Astrocyte (in vitro differentiated cells and primary cell): ENCODE measurements around the gene CORO6. TPM values are rescaled to one million over a fixed set of nuclear protein-coding genes. Genes with fewer than 3 reads are reported as not detected.
A peak's percentile ranks its signal among the peaks of the same experiment; 100 is the strongest.

ENCODE experiments used
- DNase-seq: peaks from one replicate; pipeline ENCODE4 v3.0.0-alpha.2; 2010; ENCODE audit warnings: low read depth
- FAIRE-seq: peaks from 2 replicates; lab custom pipeline; 2011; peaks lifted over from hg19 to GRCh38; lab: Jason Lieb, UNC
- H2AFZ ChIP-seq: 2 replicates; pipeline ENCODE4 v1.6.0; 2012; ENCODE audit warnings: low read depth, low read length, inconsistent platforms
- H3K27ac ChIP-seq: 2 replicates; pipeline ENCODE4 v1.5.1; 2011; ENCODE audit warnings: low read depth, low read length, inconsistent platforms
- H3K27me3 ChIP-seq: 2 replicates; pipeline ENCODE4 v1.6.0; 2011; ENCODE audit warnings: low read length, inconsistent platforms; ENCODE audit not compliant: insufficient read depth
- H3K36me3 ChIP-seq: 2 replicates; pipeline ENCODE4 v1.5.1; 2011; ENCODE audit warnings: low read length, inconsistent platforms; ENCODE audit not compliant: insufficient read depth
- H3K4me1 ChIP-seq: 2 replicates; pipeline ENCODE4 v1.5.1; 2011; ENCODE audit warnings: low read length, inconsistent platforms; ENCODE audit not compliant: insufficient read depth
- H3K4me2 ChIP-seq: 2 replicates; pipeline ENCODE4 v1.6.0; 2012; ENCODE audit warnings: low read length, inconsistent platforms
- H3K4me3 ChIP-seq: 2 replicates; pipeline ENCODE4 v1.5.1; 2011; ENCODE audit warnings: low read depth, mild to moderate bottlenecking, low read length, inconsistent platforms; ENCODE audit not compliant: insufficient read depth
- H3K79me2 ChIP-seq: 2 replicates; pipeline ENCODE4 v1.6.0; 2012; ENCODE audit warnings: mild to moderate bottlenecking, low read length, inconsistent platforms; ENCODE audit not compliant: insufficient read depth
- H3K9ac ChIP-seq: 2 replicates; pipeline ENCODE4 v1.6.0; 2012; ENCODE audit warnings: mild to moderate bottlenecking, low read length, inconsistent platforms
- H3K9me3 ChIP-seq: 2 replicates; pipeline ENCODE4 v1.5.1; 2012; ENCODE audit warnings: low read depth, mild to moderate bottlenecking, low read length, inconsistent platforms; ENCODE audit not compliant: insufficient read depth
- H4K20me1 ChIP-seq: 2 replicates; pipeline ENCODE4 v1.6.0; 2012; ENCODE audit warnings: low read length, inconsistent platforms; ENCODE audit not compliant: insufficient read depth
- H3K27ac Mint-ChIP-seq: one replicate; pipeline ENCODE4 v1.8.0; 2021; ENCODE audit warnings: mild to moderate bottlenecking, mixed read lengths; ENCODE audit not compliant: unreplicated experiment
- H3K27me3 Mint-ChIP-seq: one replicate; pipeline ENCODE4 v1.8.0; 2021; ENCODE audit warnings: low read depth, mixed read lengths; ENCODE audit not compliant: unreplicated experiment
- H3K36me3 Mint-ChIP-seq: one replicate; pipeline ENCODE4 v1.8.0; 2021; ENCODE audit warnings: low read depth, mixed read lengths; ENCODE audit not compliant: unreplicated experiment
- H3K4me1 Mint-ChIP-seq: one replicate; pipeline ENCODE4 v1.8.0; 2021; ENCODE audit warnings: low read depth, mixed read lengths; ENCODE audit not compliant: unreplicated experiment
- H3K4me3 Mint-ChIP-seq: one replicate; pipeline ENCODE4 v1.8.0; 2021; ENCODE audit warnings: mild to moderate bottlenecking, moderate library complexity, mixed read lengths; ENCODE audit not compliant: unreplicated experiment
- H3K9me3 Mint-ChIP-seq: one replicate; pipeline ENCODE4 v1.8.0; 2021; ENCODE audit warnings: mild to moderate bottlenecking, mixed read lengths; ENCODE audit not compliant: unreplicated experiment
- EZH2 ChIP-seq: IDR thresholded peaks from 2 replicates; pipeline ENCODE4 v1.6.1; 2012; ENCODE audit warnings: mild to moderate bottlenecking, low read length, inconsistent platforms; ENCODE audit not compliant: insufficient read depth
- total RNA-seq: library from RNA; stranded (reverse); gene quantifications from 2 replicates; pipeline ENCODE4 v1.2.1, GENCODE V29; 2021
- TF ChIP-seq, protein P1 (sequence below): IDR thresholded peaks from 2 replicates; pipeline ENCODE4 v1.5.1; 2011; ENCODE audit warnings: low read depth, mild to moderate bottlenecking, inconsistent platforms, low read length, moderate library complexity; ENCODE audit not compliant: insufficient read depth

CORO6 gene
- total RNA-seq, 1 donor from 2014 or later, result 8.9 TPM

DNA sequence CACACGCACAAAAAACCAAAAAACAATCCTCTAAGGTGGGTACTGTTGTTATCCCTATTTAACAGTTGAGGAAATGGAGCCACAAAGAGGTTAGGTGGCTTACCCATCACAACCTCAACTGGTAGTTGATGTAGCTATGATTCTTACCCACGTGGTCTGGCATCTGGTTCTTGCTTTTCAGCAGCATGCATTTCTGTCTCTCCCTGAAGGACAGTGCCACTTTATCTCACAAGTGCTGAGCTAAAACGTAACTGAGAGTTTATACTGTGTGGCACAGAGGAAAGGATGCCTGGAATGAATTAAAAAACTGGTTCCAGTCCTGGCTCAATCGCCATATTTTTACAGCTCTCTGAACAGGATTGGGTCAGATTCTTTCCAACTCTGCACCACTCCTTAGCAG lies 1.9 kb upstream of the CORO6 start:
- Histone ChIP-seq H3K4me3 (no peak overlapping the region), H3K27me3 (no peaks in the 10 kb centered on the region), H3K27ac (no peak overlapping the region), H3K4me1 (peaks cover 6% of the 10 kb centered on the region), H3K36me3 (peaks cover 2% of the 10 kb centered on the region), H3K9ac (no peak overlapping the region), H4K20me1 (peaks cover 11% of the 10 kb centered on the region), H3K9me3 (no peaks in the 10 kb centered on the region), H3K4me2 (no peak overlapping the region), H2AFZ (no peak overlapping the region), H3K79me2 (no peaks in the 10 kb centered on the region)
- Mint-ChIP-seq H3K4me1 (peaks cover 13% of the 10 kb centered on the region), H3K4me3 (no peak overlapping the region), H3K27ac (no peak overlapping the region), H3K36me3 (peaks cover 2% of the 10 kb centered on the region), H3K9me3 (no peaks in the 10 kb centered on the region), H3K27me3 (no peaks in the 10 kb centered on the region)
- no peak for DNase-seq
- FAIRE-seq, result no peak
- TF ChIP-seq EZH2, result no peak
- TF ChIP-seq, protein P1, sequence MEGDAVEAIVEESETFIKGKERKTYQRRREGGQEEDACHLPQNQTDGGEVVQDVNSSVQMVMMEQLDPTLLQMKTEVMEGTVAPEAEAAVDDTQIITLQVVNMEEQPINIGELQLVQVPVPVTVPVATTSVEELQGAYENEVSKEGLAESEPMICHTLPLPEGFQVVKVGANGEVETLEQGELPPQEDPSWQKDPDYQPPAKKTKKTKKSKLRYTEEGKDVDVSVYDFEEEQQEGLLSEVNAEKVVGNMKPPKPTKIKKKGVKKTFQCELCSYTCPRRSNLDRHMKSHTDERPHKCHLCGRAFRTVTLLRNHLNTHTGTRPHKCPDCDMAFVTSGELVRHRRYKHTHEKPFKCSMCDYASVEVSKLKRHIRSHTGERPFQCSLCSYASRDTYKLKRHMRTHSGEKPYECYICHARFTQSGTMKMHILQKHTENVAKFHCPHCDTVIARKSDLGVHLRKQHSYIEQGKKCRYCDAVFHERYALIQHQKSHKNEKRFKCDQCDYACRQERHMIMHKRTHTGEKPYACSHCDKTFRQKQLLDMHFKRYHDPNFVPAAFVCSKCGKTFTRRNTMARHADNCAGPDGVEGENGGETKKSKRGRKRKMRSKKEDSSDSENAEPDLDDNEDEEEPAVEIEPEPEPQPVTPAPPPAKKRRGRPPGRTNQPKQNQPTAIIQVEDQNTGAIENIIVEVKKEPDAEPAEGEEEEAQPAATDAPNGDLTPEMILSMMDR, result no peak

DNA sequence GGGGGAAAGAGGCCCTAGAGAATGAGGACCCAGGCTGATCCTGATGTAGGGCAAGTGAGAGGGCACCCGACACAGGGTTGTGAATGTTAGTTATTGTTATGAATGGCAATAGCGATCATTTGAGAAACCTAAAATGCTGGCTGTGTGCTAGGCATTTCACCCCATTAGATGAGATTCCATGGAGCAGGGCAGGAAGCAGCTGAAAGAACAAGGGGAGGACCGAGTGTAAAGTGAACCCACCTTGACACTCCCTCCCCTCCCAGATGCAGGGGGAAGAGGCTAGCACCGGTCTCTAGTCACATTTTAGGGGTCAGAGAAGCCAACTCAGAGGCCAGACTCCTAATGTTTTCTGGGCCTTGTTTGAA lies 553 bp upstream of the CORO6 start:
- TF ChIP-seq EZH2, result no peak
- TF ChIP-seq, protein P1, result no peak
- Mint-ChIP-seq H3K27me3 (no peaks in the 10 kb centered on the region), H3K4me3 (peak overlapping the region; percentile 83), H3K27ac (peak overlapping the region; percentile 41), H3K9me3 (no peaks in the 10 kb centered on the region), H3K36me3 (no peaks in the 10 kb centered on the region), H3K4me1 (peaks cover 15% of the 10 kb centered on the region)
- H3K9ac ChIP-seq, result no peak overlapping the region
- H3K27me3 ChIP-seq, result no peaks in the 10 kb centered on the region
- FAIRE-seq, result no peak
- DNase-seq, result no peak
- peak overlapping the region; percentile 80 for H3K4me2 ChIP-seq
- H3K79me2 ChIP-seq, result no peaks in the 10 kb centered on the region
- H3K27ac ChIP-seq, result no peak overlapping the region
- peaks cover 11% of the 10 kb centered on the region for H4K20me1 ChIP-seq
- H3K9me3 ChIP-seq, result no peaks in the 10 kb centered on the region
- H3K4me1 ChIP-seq, result peaks cover 6% of the 10 kb centered on the region
- H2AFZ ChIP-seq, result no peak overlapping the region
- no peaks in the 10 kb centered on the region for H3K36me3 ChIP-seq
- peak overlapping the region; percentile 47 for H3K4me3 ChIP-seq

DNA sequence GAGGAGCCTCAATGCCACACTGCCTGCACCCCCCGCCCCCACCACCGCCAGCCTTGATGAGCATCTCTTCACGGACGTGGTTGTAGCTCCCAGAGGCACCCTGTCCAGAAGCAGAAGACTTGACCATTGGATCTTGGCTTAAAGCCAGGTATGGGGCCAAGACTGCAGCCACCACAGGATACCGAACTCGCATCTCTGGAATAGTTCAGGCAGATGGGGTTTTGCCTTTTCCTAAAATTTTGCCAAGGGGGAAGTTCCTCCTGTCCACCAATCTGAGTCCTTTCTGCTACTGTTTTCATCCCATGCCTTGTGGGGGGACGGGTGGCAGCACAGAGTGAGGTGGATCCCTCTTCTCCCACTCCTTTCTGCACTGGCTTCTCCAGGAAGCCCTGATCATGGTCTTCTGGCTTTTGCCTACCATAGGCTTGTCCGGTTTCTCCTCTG lies 939 bp downstream of the CORO6 start:
- no peak overlapping the region for H3K27ac ChIP-seq
- Mint-ChIP-seq H3K4me3 (peak overlapping the region; percentile 83), H3K36me3 (no peaks in the 10 kb centered on the region), H3K27me3 (peaks cover 4% of the 10 kb centered on the region), H3K9me3 (no peaks in the 10 kb centered on the region), H3K27ac (peak overlapping the region; percentile 26), H3K4me1 (peaks cover 16% of the 10 kb centered on the region)
- FAIRE-seq (no peak), DNase-seq (no peak)
- H4K20me1 ChIP-seq, result peaks cover 8% of the 10 kb centered on the region
- H3K36me3 ChIP-seq, result no peaks in the 10 kb centered on the region
- no peak overlapping the region for H3K9ac ChIP-seq
- H3K79me2 ChIP-seq, result no peaks in the 10 kb centered on the region
- H3K4me1 ChIP-seq, result peaks cover 18% of the 10 kb centered on the region
- H3K9me3 ChIP-seq, result no peaks in the 10 kb centered on the region
- no peak overlapping the region for H2AFZ ChIP-seq
- no peak overlapping the region for H3K4me3 ChIP-seq
- TF ChIP-seq, protein P1, result no peak
- no peak for TF ChIP-seq EZH2
- H3K27me3 ChIP-seq, result peaks cover under 1% of the 10 kb centered on the region
- H3K4me2 ChIP-seq, result peak overlapping the region; percentile 80
